CD4-positive, alpha-beta T cell treated with Interleukin-4 for 4 hours (primary cell): ENCODE data around the gene CMTM2.
"Not testable (repeated sequence)": the region's sequence is repeated elsewhere in the genome, so short reads cannot be mapped to it uniquely, and the experiment has no call there.

Experiments used
- DNase-seq: peaks from one replicate; pipeline ENCODE4 v3.0.0-alpha.2; 2020

Gene CMTM2

DNA sequence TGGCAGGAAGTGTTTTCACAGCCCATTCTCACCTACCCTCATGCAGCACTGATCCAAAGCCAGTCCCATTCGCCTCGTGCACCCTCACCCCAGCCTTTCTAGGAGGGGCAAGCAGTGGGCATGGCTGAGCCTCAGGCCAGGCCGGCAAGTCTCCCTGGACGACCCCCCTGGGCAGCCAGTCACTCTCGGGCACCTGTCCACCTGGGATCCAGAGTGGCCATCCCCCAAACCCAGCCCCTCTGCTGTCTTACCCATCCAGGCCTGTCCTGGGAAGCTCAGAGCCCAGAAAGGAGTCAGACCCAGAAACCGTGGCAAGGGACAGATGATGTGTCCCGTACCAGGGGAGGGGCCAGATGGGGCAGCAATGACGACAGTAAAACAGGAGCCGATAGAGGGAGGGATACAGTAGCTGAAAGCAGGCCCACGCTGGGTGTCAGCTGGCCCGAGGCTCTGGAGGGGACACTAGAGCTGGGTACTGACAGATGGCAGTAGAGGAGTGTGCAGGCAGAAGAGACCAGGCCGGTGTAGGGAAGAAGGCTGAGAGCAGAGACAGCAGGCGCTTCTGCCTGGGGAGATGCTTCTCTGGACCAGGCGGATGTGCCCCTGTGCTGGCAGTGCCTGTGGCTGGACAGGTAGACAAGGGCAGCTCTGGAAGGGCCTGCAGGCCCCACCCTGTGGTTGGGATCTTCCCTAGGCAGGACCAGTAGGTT, 31.0 kb downstream of the CMTM2 start:
- DNase-seq: no peak

DNA sequence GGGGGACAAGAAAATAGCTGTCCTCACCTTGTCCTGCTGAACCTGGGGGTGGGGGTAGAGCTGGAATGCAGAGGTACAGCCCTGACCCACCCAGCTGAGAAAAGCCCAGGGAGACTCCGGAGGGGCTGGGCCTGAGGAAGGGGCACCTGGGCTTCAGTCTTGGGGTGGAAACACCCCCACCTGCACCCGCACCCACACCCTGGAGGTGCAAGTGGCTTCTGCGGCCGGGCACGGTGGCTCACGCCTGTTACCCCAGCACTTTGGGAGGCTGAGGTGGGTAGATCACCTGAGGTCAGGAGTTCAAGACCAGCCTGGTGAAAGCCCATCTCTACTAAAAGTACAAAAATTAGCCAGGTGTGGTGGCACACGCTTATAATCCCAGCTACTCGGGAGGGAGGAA, 32.6 kb downstream of the CMTM2 start:
- not testable (repeated sequence) for DNase-seq

DNA sequence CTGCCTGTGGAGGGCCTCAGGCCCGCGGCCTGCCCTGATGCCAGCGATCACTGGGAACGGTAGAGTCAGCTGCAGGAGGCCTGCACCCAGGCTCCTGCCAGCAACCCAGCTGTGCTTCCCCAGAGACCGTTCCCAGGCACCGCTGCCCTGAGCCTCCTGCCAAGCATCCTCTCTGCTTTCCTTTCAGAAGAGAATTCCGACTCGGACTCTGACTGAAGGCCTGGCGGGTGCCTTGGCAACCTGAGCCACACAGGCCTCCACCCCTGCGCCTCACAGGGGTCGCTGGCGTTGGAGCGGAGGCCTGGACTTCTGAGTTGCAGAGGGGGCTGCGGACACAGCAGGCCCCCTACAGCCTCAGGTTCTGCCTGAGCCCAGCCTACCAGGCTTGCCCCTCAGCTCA, 33.2 kb downstream of the CMTM2 start:
- DNase-seq: no peak

DNA sequence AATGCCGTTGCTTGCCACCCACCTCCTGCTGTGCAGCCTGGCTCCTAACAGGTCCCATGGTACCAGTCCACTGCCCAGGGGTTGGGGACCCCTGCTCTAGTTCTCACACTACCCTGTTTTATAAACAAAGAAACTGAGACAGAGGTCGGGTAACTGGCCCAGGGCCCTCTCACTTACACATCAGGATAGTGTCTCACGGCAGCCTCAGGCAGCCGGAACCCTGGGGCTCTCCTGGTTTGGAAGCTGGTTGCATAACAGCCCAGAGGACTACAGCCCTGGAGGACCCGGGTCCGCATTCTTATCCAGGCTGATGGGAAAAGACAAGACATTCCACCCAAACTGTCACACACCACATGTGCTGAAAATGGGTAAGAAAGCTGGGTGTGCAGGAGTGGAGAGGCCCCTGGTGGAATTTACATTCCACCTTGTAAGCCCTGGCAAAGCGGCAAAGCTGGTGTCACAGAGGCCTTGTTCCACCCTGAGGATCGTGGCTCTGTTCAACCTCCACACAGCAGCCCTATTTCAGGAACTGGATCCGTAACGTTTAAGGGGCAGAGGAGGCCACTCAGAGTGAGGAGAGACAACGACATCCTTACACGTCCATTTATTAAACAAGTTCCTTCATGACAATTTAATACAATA, 35.0 kb downstream of the CMTM2 start:
- no peak for DNase-seq

DNA sequence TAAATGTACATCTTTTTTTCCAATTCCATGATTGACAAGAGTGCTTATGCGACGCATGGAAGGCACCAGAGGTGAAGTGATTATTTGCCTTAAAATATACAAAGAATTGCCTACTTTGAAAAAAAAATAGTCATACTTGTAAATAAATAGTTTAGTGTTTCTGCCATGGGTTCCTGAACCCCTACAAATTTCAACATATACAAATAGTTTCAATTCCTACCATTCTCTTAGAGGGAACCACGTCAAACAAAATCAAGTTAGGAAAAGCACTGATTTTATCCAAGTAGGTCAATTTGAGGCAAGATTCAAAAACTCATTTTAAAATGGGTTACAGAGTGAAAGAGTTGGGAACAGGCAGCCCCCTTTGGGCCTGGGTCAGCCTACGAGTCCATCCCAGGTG, 36.9 kb downstream of the CMTM2 start:
- no peak for DNase-seq

DNA sequence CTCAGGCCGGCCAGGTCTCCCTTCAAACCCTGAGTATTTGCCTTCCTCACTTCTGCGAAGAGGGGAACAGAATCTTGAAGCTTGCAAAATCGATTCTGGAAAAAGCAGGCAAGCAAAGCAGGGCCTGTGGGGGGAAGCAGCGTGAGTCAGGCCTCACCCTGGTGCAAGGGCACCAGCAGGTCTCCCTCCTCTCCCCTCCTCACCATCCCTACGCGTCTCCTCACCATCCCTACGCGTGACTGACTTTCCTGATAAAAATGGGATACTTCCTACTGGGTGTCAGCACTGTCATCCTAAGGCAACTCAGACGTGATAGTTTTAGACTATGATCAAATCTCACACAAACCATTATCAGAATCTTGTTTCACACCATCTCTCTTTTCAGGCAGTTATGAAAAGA, 37.3 kb downstream of the CMTM2 start:
- DNase-seq: no peak

DNA sequence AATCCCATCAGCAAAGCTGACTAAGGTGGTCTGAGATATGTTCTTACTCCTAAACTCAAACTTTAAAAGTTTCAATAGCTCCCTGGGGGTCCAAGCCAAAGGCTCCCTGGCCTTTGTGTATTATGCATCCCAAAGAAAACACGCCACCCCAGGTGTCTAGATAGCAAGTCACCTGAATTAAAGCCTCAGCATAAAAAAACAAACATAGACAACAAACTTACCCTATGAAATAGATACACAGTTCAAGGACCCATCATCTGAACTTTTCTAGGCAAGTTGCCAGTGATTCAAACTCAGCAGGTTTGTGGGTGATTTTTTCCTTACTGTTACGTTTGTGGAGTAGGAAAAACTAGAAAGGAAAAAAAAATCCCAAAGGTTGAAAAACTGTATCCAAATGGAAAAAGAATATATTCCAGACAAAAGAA, 37.8 kb downstream of the CMTM2 start:
- DNase-seq: no peak

DNA sequence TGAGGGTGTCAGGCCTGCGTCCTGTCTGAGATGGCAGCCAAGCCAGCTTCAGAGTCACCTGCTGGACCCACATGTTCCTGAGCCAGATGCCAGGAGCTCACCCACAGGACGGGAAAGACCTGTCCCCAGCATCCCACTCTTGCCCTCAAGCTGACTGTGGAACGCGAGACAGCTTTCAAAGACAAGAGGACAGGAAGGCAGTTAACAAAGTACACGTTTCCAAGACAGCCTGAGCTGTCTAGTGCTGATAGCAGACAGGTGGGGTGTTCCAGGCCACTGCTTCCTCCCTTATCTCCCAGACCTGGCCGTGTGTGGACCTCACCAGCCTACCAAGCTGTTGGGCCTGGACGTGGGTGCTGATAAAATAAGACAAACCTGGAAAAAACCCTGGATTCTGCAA, 38.5 kb downstream of the CMTM2 start:
- DNase-seq: no peak

DNA sequence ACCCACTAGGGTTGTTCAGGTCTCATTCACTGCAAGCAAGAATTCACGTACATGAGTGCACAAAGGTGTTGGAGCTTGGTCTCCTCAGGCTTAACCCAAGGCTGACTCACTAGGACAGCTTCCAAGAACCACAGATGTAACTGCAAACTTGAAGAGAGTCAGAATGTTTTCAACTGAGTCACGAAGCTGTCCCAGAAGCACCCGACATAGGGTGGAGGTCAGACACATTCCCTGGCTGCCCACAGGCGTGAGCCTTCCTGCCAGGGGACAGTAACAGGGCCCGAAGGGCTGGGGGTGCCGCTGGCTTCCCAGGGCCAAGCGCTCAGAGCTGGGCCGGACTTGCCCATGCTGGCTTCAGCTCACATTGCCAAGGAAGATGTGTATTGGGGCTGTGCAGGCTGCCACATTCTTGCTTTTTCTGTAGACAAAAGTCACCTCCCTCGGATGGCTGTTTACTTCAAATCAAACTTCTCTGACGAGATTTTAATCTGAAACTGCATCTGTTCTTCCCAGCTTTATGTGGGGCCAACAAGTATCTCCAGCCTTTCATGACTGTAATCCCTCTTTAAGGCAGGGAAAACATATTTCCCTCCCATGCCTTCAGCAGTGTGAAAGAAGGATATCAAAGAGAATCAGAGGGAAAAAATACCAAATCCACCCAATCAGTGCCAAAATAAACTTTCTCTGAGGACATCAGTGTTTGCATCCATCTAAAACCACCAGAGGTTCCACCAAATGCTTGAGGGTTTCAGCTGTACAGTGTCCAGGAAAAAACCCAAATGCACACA, 39.5 kb downstream of the CMTM2 start:
- DNase-seq: no peak

DNA sequence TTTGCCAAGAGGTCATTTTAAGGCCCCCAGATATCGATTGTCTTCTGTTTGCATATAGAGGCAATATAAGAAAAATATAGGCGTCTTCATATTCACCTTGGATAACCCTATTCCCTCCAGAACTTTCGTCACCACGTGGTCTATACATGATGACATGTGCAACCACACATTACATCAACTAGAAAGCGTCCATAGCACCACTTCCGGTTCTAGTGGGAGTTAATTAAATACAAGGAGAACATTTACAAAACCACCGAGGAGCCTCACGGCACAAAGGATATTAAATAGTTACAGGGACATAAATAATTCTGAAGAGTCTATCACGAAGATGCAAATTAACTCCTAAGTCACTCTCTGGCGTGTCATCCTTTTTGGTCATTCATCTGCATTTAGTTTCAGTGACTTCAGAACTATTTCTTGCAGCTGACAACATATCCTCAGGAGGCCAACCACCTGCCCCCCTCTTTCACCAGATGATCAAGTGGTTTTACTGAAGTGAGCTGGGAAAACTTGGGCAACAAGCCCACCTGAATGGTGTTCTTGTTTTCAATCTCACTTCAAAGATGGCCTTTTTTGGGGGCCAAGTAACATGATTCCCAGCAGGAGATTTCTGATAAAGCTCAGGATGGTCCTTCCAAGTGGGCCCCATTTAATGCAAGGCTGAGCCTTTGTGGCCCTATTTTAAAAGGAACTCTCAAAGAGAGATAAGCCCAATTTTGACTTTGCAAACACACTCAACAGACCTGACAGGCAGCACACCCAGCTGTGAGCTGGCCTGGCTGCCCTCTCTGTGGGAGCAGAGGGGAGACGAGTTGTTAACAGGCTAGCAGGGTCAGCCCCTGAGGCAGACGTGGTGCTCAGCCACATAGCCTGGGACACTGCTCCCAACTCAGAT, 40.5 kb downstream of the CMTM2 start:
- DNase-seq: no peak

DNA sequence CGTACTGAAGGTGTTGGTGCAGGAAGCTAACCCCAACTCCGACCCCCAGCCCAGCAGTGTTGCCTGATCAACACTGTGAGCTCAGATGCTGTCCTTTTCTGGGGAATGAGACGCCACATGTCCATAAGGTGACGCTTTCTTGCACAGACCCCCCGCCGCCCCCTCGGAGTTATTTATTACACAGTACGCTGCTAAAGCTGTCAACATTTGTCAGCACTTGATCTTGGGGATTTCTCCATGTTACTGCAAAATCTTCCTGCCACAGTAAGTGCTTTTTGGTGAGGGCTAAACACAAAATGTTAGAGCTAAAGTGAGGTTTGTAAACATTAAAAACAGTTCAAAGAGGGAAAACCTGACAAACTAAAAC, 41.1 kb downstream of the CMTM2 start:
- no peak for DNase-seq

DNA sequence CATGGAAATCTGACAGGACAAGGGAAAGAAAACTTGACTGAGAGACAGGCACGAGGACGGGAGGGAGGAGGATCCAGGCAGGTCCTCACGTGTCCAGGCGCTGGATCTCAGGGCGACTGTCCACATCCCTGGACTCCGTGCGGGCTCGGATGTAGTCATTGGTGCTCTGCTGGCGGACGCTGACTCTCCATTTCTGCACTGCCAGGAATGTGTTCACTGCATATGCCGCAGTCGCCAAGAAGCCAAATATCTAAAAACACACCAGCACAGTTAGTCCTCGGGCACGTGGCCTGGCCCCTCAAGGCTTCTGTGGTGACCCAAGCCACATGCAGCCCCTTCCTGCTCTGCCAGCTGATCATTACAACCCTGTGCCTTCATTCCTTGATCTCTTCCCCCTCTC, 42.7 kb downstream of the CMTM2 start:
- DNase-seq: no peak

DNA sequence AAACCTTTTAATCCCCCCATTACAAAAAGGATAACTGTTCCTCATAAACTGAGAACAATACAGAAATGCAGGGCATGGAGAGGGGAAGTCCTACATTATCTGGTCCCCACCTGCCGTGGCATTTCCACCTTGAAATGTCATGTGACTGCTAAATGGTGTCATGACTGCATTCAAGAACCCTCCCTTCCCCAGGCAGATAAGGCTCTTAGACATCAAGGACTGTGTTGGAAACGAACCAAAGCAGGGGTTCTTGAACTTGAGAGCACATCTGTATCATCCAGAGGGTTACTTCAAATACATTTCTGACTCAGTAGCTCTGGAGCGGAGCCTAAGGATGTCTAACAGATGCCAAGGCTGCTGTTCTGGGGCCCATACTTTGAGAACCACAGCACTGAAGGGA, 43.6 kb downstream of the CMTM2 start:
- no peak for DNase-seq

DNA sequence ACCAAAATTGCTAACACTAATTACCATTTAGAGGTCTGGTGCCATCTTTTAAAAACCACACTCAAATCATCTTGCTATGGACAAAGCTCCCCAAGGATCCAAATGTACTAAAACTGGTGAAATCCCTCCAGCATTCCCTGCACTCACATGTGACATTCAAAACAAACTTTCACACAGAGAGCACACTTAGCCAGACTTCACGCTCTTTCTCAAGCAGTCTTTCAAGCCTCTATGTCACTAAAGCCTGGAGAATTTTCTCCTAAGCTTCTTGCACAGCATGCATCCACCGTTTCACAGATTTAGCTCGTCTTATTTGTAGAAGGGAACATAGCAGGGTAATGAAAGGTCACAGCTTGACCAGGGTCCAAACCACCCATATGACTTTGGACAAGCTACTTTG, 44.5 kb downstream of the CMTM2 start:
- DNase-seq: no peak

DNA sequence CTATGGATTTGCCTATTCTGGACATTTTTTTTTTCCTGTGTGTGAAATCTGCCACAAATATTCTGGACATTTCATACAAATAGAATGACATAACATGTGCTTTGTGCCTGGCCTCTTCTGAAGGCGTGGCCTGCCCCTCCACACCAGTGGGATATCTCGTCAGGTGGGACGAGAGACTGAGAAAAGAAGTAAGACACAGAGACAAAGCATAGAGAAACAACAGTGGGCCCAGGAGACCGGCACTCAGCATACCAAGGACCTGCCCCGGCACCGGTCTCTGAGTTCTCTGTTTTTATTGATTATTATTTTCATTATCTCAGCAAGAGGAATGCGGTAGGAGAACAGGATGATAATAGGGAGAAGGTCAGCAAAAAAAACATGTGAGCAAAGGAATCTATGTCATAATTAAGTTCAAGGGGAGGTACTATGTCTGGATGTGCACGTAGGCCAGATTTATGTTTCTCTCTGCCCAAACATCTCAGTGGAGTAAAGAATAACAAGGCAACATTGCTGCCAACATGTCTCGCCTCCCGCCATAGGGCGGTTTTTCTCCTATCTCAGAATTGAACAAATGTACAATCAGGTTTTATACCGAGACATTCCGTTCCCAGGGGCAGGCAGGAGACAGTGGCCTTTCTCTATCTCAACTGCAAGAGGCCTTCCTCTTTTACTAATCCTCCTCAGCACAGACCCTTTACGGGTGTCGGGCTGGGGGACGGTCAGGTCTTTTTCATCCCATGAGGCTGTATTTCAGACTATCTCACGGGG, 48.5 kb downstream of the CMTM2 start:
- not testable (repeated sequence) for DNase-seq

DNA sequence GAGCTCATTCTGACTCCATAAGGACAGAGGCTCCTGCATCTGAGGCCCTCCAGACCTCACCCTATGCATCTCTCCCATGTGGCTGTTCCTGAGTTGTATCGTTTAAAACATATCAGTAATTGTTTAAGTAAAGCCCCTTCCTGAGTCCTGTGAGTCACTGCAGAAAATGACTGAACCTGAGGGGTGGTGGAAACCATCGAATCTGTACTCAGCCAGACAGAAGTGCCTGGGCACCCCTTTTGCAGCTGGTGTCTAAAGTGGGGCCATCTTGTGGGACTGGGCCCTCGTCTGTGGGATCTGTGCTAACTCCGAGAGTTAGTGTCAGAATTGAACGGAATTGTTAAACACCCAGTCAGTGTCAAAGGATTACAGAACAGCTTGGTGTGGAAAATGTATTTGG, 50.6 kb downstream of the CMTM2 start:
- no peak for DNase-seq

DNA sequence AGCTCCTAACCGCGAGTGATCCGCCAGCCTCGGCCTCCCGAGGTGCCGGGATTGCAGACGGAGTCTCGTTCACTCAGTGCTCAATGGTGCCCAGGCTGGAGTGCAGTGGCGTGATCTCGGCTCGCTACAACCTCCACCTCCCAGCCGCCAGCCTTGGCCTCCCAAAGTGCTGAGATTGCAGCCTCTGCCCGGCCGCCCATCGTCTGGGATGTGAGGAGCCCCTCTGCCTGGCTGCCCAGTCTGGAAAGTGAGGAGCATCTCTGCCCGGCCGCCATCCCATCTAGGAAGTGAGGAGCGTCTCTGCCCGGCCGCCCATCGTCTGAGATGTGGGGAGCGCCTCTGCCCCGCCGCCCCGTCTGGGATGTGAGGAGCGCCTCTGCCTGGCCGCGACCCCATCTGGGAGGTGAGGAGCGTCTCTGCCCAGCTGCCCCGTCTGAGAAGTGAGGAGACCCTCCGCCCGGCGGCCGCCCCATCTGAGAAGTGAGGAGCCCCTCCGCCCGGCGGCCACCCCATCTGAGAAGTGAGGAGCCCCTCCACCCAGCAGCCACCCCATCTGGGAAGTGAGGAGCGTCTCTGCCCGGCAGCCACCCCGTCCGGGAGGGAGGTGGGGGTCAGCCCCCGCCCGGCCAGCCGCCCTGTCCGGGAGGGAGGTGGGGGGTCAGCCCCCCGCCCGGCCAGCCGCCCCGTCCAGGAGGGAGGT, 51.4 kb downstream of the CMTM2 start:
- DNase-seq: not testable (repeated sequence)

DNA sequence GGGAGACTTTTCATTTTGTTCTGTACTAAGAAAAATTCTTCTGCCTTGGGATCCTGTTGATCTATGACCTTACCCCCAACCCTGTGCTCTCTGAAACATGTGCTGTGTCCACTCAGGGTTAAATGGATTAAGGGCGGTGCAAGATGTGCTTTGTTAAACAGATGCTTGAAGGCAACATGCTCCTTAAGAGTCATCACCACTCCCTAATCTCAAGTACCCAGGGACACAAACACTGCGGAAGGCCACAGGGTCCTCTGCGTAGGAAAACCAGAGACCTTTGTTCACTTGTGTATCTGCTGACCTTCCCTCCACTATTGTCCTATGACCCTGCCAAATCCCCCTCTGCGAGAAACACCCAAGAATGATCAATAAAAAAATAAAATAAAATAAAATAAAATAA, 52.3 kb downstream of the CMTM2 start:
- DNase-seq: not testable (repeated sequence)

DNA sequence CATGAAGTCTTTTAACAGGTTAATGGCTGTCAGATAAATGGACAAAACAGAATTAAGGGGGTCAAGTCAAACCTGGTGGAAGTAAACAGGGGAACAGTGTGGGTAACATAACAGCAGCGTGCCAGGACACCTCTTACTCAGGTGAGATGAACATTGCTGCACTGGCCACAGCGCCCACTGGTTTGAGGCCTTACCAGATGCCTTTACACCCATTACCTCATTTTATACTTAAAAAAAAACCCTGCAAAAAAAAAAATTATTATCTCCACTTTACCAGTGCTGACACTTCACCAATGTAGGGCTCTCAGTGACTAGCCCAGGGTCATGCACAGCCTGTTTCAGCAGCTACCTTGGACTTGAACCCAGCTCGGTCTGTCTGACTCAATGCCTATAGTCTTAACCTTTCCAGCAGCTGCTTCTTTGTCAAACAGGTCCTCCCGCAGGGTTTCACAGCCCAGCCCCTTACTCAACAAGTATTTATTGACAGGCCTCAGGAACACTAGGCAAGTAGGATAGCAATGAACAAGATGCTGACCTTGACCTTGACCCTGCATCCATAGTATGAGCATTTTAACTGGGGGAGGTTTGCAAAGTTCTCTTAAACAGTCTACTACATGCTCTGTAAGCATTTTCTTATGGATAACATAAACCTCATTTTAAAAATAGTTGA, 55.4 kb downstream of the CMTM2 start:
- no peak for DNase-seq

DNA sequence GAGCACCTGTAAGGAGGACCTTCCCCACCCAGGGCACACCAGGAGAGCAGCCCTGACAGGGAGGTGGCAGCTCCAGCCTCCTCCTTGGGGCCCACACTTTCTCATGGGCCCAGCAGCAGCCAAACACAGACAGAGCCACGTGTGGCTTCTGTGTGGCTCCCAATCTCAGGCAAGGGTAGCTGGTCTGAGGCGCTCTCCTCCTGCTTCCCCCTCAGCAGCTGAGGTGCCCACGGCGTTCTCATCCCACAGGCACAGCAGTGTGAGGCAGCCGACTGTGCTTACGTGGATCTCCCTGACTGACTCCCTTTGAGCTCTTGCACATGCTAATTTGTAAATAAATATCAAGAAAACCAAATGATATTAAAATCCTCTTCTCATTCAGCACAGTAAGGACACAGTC, 56.1 kb downstream of the CMTM2 start:
- DNase-seq: no peak

DNA sequence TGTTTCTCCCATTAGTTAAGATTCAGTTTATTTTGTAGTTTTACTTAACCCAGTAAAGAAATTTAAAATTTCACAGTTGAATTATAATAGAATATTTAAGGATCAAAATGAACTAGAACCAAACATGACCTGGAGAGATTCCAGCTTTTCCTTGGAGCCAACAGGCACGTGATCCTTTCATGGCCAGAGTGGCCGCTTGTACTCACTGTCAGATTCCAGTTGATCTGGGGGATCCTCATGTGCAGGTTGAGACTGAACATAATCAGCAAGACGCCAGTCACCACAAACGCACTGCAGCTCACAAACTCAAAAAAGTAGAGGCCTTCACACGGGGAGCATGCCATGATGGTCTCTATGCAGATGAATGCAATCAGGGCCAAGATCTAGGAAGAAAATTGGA, 56.9 kb downstream of the CMTM2 start:
- DNase-seq: no peak
